ENCODE data around the gene FAM114A1. TPM values are rescaled to one million over a fixed set of nuclear protein-coding genes. Genes with fewer than 3 reads are reported as not detected.

The FAM114A1 gene
- total and polyA plus RNA-seq, 2 of the 4 experiments (the other 2 are of a cell fraction), result 135 to 649 TPM

GRCh38 chr4:38955957-38956356 lies 88.4 kb downstream of the FAM114A1 start:
- 90% methylated on average over 2 of the region's 4 CpGs; no CpG with 5 or more reads in 1 of the 2 experiments for whole genome bisulfite sequencing, 2 experiments (ENCODE audit: extremely low coverage in 2 of 2, insufficient read length in 1 of 2)

More at GRCh38 chr4:38955957-38956356, 88.4 kb downstream of the FAM114A1 start:
- no peak for DNase-seq
- Histone ChIP-seq H3K27ac (ENCODE audit: insufficient read depth, low read length) (no peak overlapping the region), H2AFZ (replicated peaks; ENCODE audit: low read length, poor library complexity) (no peak overlapping the region), H3K9me3 (ENCODE audit: control insufficient read depth, insufficient read depth, low read length) (no peaks in the 10 kb centered on the region), H2BK5ac (ENCODE audit: low read depth, low read length, poor library complexity, severe bottlenecking) (no peak overlapping the region), H4K8ac (ENCODE audit: low read depth in 2 of 2, low read length in 2 of 2) (no peak overlapping the region; a peak in 1 of 4 replicates), H3K4me3 (ENCODE audit: insufficient read depth, low read depth, low read length) (no peak overlapping the region), H3K56ac (ENCODE audit: extremely low read depth, insufficient read depth, low read length) (no peak overlapping the region), H3K9ac (ENCODE audit: low read depth, low read length) (no peak overlapping the region), H3K36me3 (ENCODE audit: control insufficient read depth, insufficient read depth, low read length) (no peaks in the 10 kb centered on the region), H4K5ac (ENCODE audit: low read depth, low read length) (no peak overlapping the region), H2AK5ac (ENCODE audit: low read depth, low read length) (peak overlapping the region; percentile 60), H2BK15ac (ENCODE audit: low read depth, low read length) (peak overlapping the region; percentile 38; the same call in 2 of the 3 replicates), H3K4me2 (ENCODE audit: low read depth, low read length) (no peak overlapping the region), H3K14ac (replicated peaks; ENCODE audit: low read depth, low read length) (no peak overlapping the region), H3K79me1 (ENCODE audit: low read depth in 1 of 2, low read length in 2 of 2) (no peaks in the 10 kb centered on the region), H2BK120ac (ENCODE audit: low read depth, low read length) (peak overlapping the region; percentile 66), H4K20me1 (ENCODE audit: insufficient read depth, low read length) (no peaks in the 10 kb centered on the region), H3K4ac (ENCODE audit: low read depth, low read length) (peak overlapping the region; percentile 92; the same call in 1 of the 2 replicates), H3K18ac (ENCODE audit: low read depth, low read length) (no peak overlapping the region; the same call in 1 of the 2 replicates), H3K23ac (ENCODE audit: low read depth, low read length) (no peak overlapping the region), H2AK9ac (replicated peaks; ENCODE audit: low read depth, low read length, poor library complexity) (no peak overlapping the region), H3K27me3 (ENCODE audit: control insufficient read depth, insufficient read depth, low read length) (no peaks in the 10 kb centered on the region), H4K91ac (ENCODE audit: insufficient read depth, low read depth, low read length) (peak overlapping the region; percentile 56; the same call in 1 of the 2 replicates), H3K9me1 (ENCODE audit: insufficient read depth, low read length) (no peaks in the 10 kb centered on the region), H3K4me1 (ENCODE audit: control insufficient read depth, insufficient read depth, low read length) (peaks cover 11% of the 10 kb centered on the region), H2BK20ac (ENCODE audit: low read depth, low read length) (peak overlapping the region; percentile 84; the same call in 1 of the 2 replicates)
- ChIA-PET CTCF (no interaction called here), POLR2A (ENCODE audit: unreplicated experiment) (no interaction called here)
- dilution Hi-C loops (cut with HindIII; ENCODE audit: low sequenced_read_pairs, unreplicated experiment) (no loop called here), intact Hi-C loops (cut with micrococcal nuclease) (no loop called here), in situ Hi-C loops (cut with MboI; ENCODE audit: low sequenced_read_pairs) (no loop called here)
- TF ChIP-seq CEBPB (IDR thresholded peaks at IDR 0.05; ENCODE audit: low read depth, low read length), result peak; percentile 74
- no peak for TF ChIP-seq ELK1 (IDR thresholded peaks at IDR 0.05; ENCODE audit: borderline replicate concordance, low read depth, low read length)
- no peak for ATAC-seq (ENCODE audit: low read depth)
- BruUV-seq (replicated peaks), result no TSS peak
